Endothelial cell of umbilical vein (primary cell): ENCODE results near the gene ZGLP1. TPM values are rescaled to one million over a fixed set of nuclear protein-coding genes. Genes with fewer than 3 reads are reported as not detected.

Experiments used
- BruUV-seq: library from RNA; stranded (reverse); fragments of 400-500 nt; replicated peaks from 2 replicates; lab custom pipeline; 2021; lab: Mats Ljungman, UMichigan
- CTCF ChIA-PET: fragments of 300-600, 350-600 bp; sonication (Branson Sonifier 250); formaldehyde crosslinking; loops from one replicate; lab custom pipeline; 2021; ENCODE audit warnings: antibody characterized with exemption, inconsistent platforms; lab: Charles Lee
- POLR2A ChIA-PET: fragments of 300-600, 350-600 bp; sonication (Branson Sonifier 250); formaldehyde crosslinking; loops from one replicate; lab custom pipeline; 2021; ENCODE audit warnings: antibody characterized with exemption, inconsistent platforms; lab: Charles Lee
- DNase-seq: peaks from one replicate; pipeline ENCODE4 v3.0.0-alpha.2; 2011; ENCODE audit warnings: low read depth, low spot score
- FAIRE-seq: peaks from 2 replicates; lab custom pipeline; 2011; peaks lifted over from hg19 to GRCh38; lab: Jason Lieb, UNC
- H2AFZ ChIP-seq: 2 replicates; pipeline ENCODE4 v1.6.0; 2012; ENCODE audit warnings: low read depth, low read length, control low read depth, inconsistent platforms
- H3K27ac ChIP-seq: 2 replicates; pipeline ENCODE4 v1.5.1; 2011; ENCODE audit warnings: low read depth, mild to moderate bottlenecking, control low read depth, low read length, moderate library complexity; ENCODE audit not compliant: insufficient read depth
- H3K27me3 ChIP-seq, 2 experiments: 2 replicates each; pipeline versions ENCODE4 v1.6.0 to v1.6.1; 2011; ENCODE audit warnings: low read length in 2 of 2, mixed read lengths in 1 of 2; ENCODE audit not compliant: control insufficient read depth in 2 of 2, insufficient read depth in 2 of 2
- H3K36me3 ChIP-seq, 2 experiments: 2 replicates in 1 of 2; 3 replicates in 1 of 2; pipeline ENCODE4 v1.5.1; 2011; ENCODE audit warnings: low read length in 2 of 2, mild to moderate bottlenecking in 1 of 2, moderate library complexity in 1 of 2; ENCODE audit not compliant: control insufficient read depth in 2 of 2, insufficient read depth in 2 of 2; ENCODE audit errors: extremely low read depth in 1 of 2
- H3K4me1 ChIP-seq: 3 replicates; pipeline ENCODE4 v1.5.1; 2011; ENCODE audit warnings: mild to moderate bottlenecking, low read length; ENCODE audit not compliant: control insufficient read depth, insufficient read depth; ENCODE audit errors: extremely low read depth
- H3K4me2 ChIP-seq: 2 replicates; pipeline ENCODE4 v1.6.1; 2011; ENCODE audit warnings: low read length, control low read depth, mixed read lengths; ENCODE audit not compliant: insufficient read depth
- H3K4me3 ChIP-seq, 3 experiments: fragments of 200-600 bp in 1 of 3; sonication (generic), shearing (Covaris generic) in 1 of 3; replicated peaks in 1 of 3; 2 replicates each; pipeline ENCODE4 v1.5.1; 2011 to 2016; ENCODE audit warnings: control low read depth in 3 of 3, low read length in 3 of 3, mild to moderate bottlenecking in 2 of 3, inconsistent platforms in 1 of 3, low read depth in 1 of 3, moderate library complexity in 1 of 3; ENCODE audit not compliant: insufficient read depth in 1 of 3
- H3K79me2 ChIP-seq: 2 replicates; pipeline ENCODE4 v1.6.0; 2012; ENCODE audit warnings: low read length, inconsistent platforms; ENCODE audit not compliant: control insufficient read depth, insufficient read depth
- H3K9ac ChIP-seq: replicated peaks from 2 replicates; pipeline ENCODE3; 2011; ENCODE audit warnings: low read length, control low read depth; ENCODE audit not compliant: insufficient read depth; ENCODE audit errors: extremely low read depth
- H3K9me1 ChIP-seq: replicated peaks from 3 replicates; pipeline ENCODE4 v1.6.0; 2011; ENCODE audit warnings: mild to moderate bottlenecking, low read length; ENCODE audit not compliant: control insufficient read depth, insufficient read depth; ENCODE audit errors: extremely low read depth
- H3K9me3 ChIP-seq: replicated peaks from 2 replicates; pipeline ENCODE4 v1.5.1; 2012; ENCODE audit warnings: low read length, inconsistent platforms; ENCODE audit not compliant: control insufficient read depth, insufficient read depth
- H4K20me1 ChIP-seq: replicated peaks from 2 replicates; pipeline ENCODE3; 2011; ENCODE audit warnings: mild to moderate bottlenecking, low read length; ENCODE audit not compliant: control insufficient read depth, insufficient read depth; ENCODE audit errors: extremely low read depth
- CTCF ChIP-seq, 2 donors: IDR thresholded peaks; 1 replicate in 1 of 2; 2 replicates in 1 of 2; pipeline ENCODE4 v1.5.1; 2011; ENCODE audit warnings: low read length in 2 of 2, mild to moderate bottlenecking in 2 of 2, moderate library complexity in 2 of 2, control low read depth in 1 of 2, inconsistent platforms in 1 of 2, low read depth in 1 of 2; ENCODE audit not compliant: insufficient read depth in 1 of 2; ENCODE audit errors: extremely low read depth in 1 of 2
- EZH2 ChIP-seq: IDR thresholded peaks from 2 replicates; pipeline ENCODE4 v1.6.1; 2012; ENCODE audit warnings: borderline replicate concordance, low read depth, mild to moderate bottlenecking, moderate library complexity, low read length, inconsistent platforms; ENCODE audit not compliant: severe bottlenecking
- FOS ChIP-seq: IDR thresholded peaks from 2 replicates; pipeline ENCODE4 v1.6.1; 2011; ENCODE audit warnings: mild to moderate bottlenecking, low read length, moderate library complexity, borderline replicate concordance; ENCODE audit not compliant: insufficient read depth
- GATA2 ChIP-seq: IDR thresholded peaks from 2 replicates; pipeline ENCODE4 v1.7.0; 2011; ENCODE audit warnings: low read depth, mild to moderate bottlenecking, moderate library complexity, mixed read lengths, low read length; ENCODE audit not compliant: insufficient read length, insufficient read depth
- JUN ChIP-seq: IDR thresholded peaks from 2 replicates; pipeline ENCODE4 v1.6.1; 2011; ENCODE audit warnings: borderline replicate concordance, low read depth; ENCODE audit not compliant: insufficient read length, insufficient read depth
- MYC ChIP-seq: IDR thresholded peaks from one replicate; pipeline ENCODE4 v1.6.1; 2011; ENCODE audit warnings: mild to moderate bottlenecking, low read depth, low read length
- POLR2A ChIP-seq: IDR thresholded peaks from 2 replicates; pipeline ENCODE4 v1.6.1; 2012; ENCODE audit warnings: low read depth, mild to moderate bottlenecking, control low read depth, low read length
- POLR2AphosphoS5 ChIP-seq: IDR thresholded peaks from 2 replicates; pipeline ENCODE4 v1.6.1; 2012; ENCODE audit warnings: low read depth, mild to moderate bottlenecking, control low read depth, low read length, moderate library complexity; ENCODE audit not compliant: insufficient read depth
- dilution Hi-C: fragments of 300-500 bp; cut with MboI; formaldehyde crosslinking; loops from one replicate; pipeline ENCODE4 v1.15.0; 2019; ENCODE audit warnings: low sequenced_read_pairs; ENCODE audit not compliant: extremely low pct_ligation_motif_present
- intact Hi-C: fragments of 100-400 bp; cut with micrococcal nuclease; formaldehyde crosslinking; loops from one replicate; pipeline ENCODE4 v1.10.0; 2022
- polyA plus RNA-seq, 4 experiments: library from polyadenylated mRNA; depleted of rRNA in 3 of 4; stranded (reverse) in 3 of 4; unstranded in 1 of 4; fragments of >200 nt; gene quantifications; 2 replicates each; pipeline versions ENCODE4 v1.2.1 to v1.2.3, GENCODE V29; 2011 to 2012; ENCODE audit warnings: missing spikeins in 1 of 4
- total RNA-seq: library from RNA; stranded (reverse); gene quantifications from 2 replicates; pipeline ENCODE4 v1.2.3, GENCODE V29; 2021

ZGLP1 gene
- total and polyA plus RNA-seq, 2 donors (not counting 3 experiments of a cell fraction or from before 2014, with no cell fraction given), result 1.6 to 2.9 TPM

GRCh38 chr19:10305139-10305806 lies 4.3 kb downstream of the ZGLP1 start:
- dilution Hi-C loops, result no loop called here
- Histone ChIP-seq H3K4me2 (no peak overlapping the region), H3K4me3 (no peak overlapping the region), H3K9me3 (no peaks in the 10 kb centered on the region), H4K20me1 (no peaks in the 10 kb centered on the region), H3K27ac (no peak overlapping the region), H3K36me3 (peaks cover 0 to 3% of the 10 kb centered on the region in 2 experiments), H3K4me1 (no peaks in the 10 kb centered on the region), H3K9ac (no peak overlapping the region), H2AFZ (no peak overlapping the region), H3K27me3 (no peaks in the 10 kb centered on the region), H3K9me1 (no peaks in the 10 kb centered on the region), H3K79me2 (no peaks in the 10 kb centered on the region)
- intact Hi-C loops, result no loop called here
- DNase-seq (no peak), FAIRE-seq (no peak)
- TF ChIP-seq POLR2AphosphoS5 (no peak), GATA2 (no peak), MYC (no peak), POLR2A (no peak), FOS (no peak), CTCF (IDR thresholded peaks at IDR 0.05; ENCODE audit: extremely low read depth in 1 of 2, insufficient read depth in 1 of 2, low read depth in 1 of 2, low read length in 2 of 2) (no peak), EZH2 (no peak), JUN (no peak)
- ChIA-PET CTCF (interaction anchor here (0.5 to 2.3 kb wide), 6 partner anchors 14 to 111 kb away, joined by 3 to 9 read pairs (median 6); no protein-coding TSS in a partner anchor), POLR2A (interaction anchor here (0.6 kb wide), 1 partner anchor 31 kb away, joined by 3 read pairs; no protein-coding TSS in a partner anchor)
- no TSS peak for BruUV-seq
